ENCODE results near the gene TXNRD1.

GRCh38 chr12:104213952-104214351 lies 1.6 kb upstream of the TXNRD1 start:
- TF ChIP-seq CTCF (IDR thresholded peaks at IDR 0.05) (no peak), POLR2A (IDR thresholded peaks at IDR 0.05) (no peak)

Measured in body of pancreas (tissue), 4 donors.